Stimulated activated CD8-positive, alpha-beta memory T cell treated with anti-CD3 and anti-CD28 coated beads, Interleukin-7, amount 100 ng/mL, for 48 hours (primary cell): ENCODE data around the gene KDM4C.

ENCODE experiments used
- DNase-seq, 2 donors: peaks; one replicate each; pipeline ENCODE4 v3.0.0-alpha.2; 2020; ENCODE audit warnings: low read depth in 1 of 2; ENCODE audit errors: extremely low read depth in 1 of 2

The KDM4C gene

GRCh38 chr9:6852243-6852963 lies 94.6 kb downstream of the KDM4C start:
- no peak for DNase-seq

- DNase-seq, result no peak
Measured at GRCh38 chr9:6855860-6856259, 98.1 kb downstream of the KDM4C start.

GRCh38 chr9:6864102-6864501 lies 106.3 kb downstream of the KDM4C start:
- DNase-seq, result no peak

- no peak for DNase-seq
Measured at GRCh38 chr9:6869081-6869948, 111.5 kb downstream of the KDM4C start.

GRCh38 chr9:6870149-6870548 lies 112.4 kb downstream of the KDM4C start:
- no peak for DNase-seq

GRCh38 chr9:6870650-6871477 lies 113.1 kb downstream of the KDM4C start:
- no peak for DNase-seq

- peak in 1 of 2 donors; percentile 22 for DNase-seq
Measured at GRCh38 chr9:6873857-6874256, 116.1 kb downstream of the KDM4C start.

GRCh38 chr9:6876195-6876894 lies 118.6 kb downstream of the KDM4C start:
- DNase-seq, result no peak

GRCh38 chr9:6877671-6878161 lies 119.9 kb downstream of the KDM4C start:
- DNase-seq, result no peak

GRCh38 chr9:6880626-6881025 lies 122.9 kb downstream of the KDM4C start:
- DNase-seq, result no peak

GRCh38 chr9:6884101-6884500 lies 126.3 kb downstream of the KDM4C start:
- no peak for DNase-seq

GRCh38 chr9:6884990-6885389 lies 127.2 kb downstream of the KDM4C start:
- DNase-seq, result no peak

GRCh38 chr9:6887051-6887450 lies 129.3 kb downstream of the KDM4C start:
- DNase-seq, result no peak

- no peak for DNase-seq
Measured at GRCh38 chr9:6889868-6890267, 132.1 kb downstream of the KDM4C start.

- no peak for DNase-seq
Measured at GRCh38 chr9:6893350-6894131, 135.8 kb downstream of the KDM4C start.

- DNase-seq, result no peak
Measured at GRCh38 chr9:6894135-6894534, 136.4 kb downstream of the KDM4C start.

GRCh38 chr9:6895754-6896153 lies 138.0 kb downstream of the KDM4C start:
- DNase-seq, result no peak

- no peak for DNase-seq
Measured at GRCh38 chr9:6896562-6896961, 138.8 kb downstream of the KDM4C start.

- no peak for DNase-seq
Measured at GRCh38 chr9:6897207-6897822, 139.5 kb downstream of the KDM4C start.
